Cardiac septum (tissue), 1 donor: ENCODE measurements around the gene PVALEF. TPM values are rescaled to one million over a fixed set of nuclear protein-coding genes. Genes with fewer than 3 reads are reported as not detected.

Experiments
- DNase-seq: peaks from one replicate; pipeline ENCODE4 v3.0.0-alpha.2; 2020; ENCODE audit warnings: low spot score
- intact Hi-C: fragments of 100-400 bp; cut with DNase I; formaldehyde crosslinking; loops from one replicate; pipeline ENCODE4 v1.14.0; 2022
- long read RNA-seq: library from polyadenylated mRNA; unstranded; transcript quantifications from one replicate; pipeline ENCODE4 v2.0.0, GENCODE V29; 2021
- total RNA-seq: library from RNA; stranded (reverse); fragmentation: NEBNext Ultra II Directional; extraction: Animal tissue kit (Norgen Biotek cat#: 25700); gene quantifications from one replicate; pipeline ENCODE4 v1.2.1, GENCODE V29; 2021
- donor health status: DM: no; HTN: no; CAD: no.

PVALEF gene
- total RNA-seq: not detected
- long read RNA-seq: 0 reads

- intact Hi-C loops: no loop called here
- no peak for DNase-seq
Observed at GRCh38 chr17:81165246-81166032, at the start of gene PVALEF. Gene PVALEF (plus strand): TSS chr17:81165507. CDS start chr17:81181227, 15,720 bp downstream.

DNA sequence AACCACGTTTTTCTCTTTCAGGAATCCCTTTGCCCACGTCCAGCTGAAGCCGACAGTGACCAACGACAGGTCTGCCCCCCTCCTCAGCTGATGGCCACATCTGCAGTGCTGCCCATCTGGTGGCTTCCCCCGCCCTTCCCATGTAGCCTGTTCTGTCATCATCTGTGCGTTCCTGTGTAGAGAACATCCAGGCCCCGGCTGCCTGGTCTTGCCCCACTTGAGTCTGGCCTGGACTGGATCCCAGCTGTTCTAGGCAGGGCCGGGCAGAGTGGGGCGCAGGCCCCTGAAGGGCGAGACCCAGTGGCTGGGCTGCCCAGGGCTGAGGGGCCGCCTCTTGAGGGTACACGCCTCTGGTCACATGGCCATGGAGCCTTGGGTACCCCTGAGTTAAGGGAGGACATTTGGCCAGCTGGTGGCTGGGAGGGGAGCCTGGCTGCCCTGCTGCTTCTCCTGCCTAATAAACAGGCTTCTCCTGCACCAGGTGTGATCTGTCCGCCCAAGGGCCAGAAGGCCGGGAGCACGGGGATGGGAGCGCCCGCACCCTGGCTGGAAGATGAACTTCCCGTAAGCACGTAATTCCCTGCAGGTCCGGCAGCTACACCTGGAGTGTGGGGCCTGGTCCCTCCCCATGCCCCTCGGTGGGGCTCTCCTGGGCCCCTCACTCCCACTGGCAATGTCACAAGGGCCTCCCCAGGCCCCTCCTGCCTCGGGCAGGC lies 49.4 kb upstream of the PVALEF start:
- no peak for DNase-seq
- intact Hi-C loops: no loop called here

DNA sequence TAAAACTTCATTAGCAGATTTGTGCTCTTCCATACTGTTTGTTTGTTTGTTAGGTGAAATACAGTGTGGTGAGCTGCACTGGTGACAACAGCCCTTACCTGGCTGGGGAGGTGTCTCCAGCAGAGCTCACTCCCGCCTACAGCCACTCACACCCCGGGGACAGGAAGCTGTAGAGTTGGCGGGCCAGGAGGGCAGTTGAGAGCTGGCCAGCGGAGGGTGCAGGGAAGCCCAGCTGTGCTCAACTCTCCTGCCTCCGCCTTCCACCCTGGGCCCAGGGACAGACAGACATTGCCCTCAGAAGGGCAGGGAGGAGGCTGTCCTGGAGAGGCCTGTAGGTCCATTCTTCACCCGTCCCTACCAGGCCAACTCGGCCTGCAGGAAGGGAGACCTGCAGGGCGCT lies 48.6 kb upstream of the PVALEF start:
- intact Hi-C loops: no loop called here
- DNase-seq: no peak

- DNase-seq: no peak
- intact Hi-C loops: no loop called here
Observed at GRCh38 chr17:81117672-81118198, 47.6 kb upstream of the PVALEF start.

DNA sequence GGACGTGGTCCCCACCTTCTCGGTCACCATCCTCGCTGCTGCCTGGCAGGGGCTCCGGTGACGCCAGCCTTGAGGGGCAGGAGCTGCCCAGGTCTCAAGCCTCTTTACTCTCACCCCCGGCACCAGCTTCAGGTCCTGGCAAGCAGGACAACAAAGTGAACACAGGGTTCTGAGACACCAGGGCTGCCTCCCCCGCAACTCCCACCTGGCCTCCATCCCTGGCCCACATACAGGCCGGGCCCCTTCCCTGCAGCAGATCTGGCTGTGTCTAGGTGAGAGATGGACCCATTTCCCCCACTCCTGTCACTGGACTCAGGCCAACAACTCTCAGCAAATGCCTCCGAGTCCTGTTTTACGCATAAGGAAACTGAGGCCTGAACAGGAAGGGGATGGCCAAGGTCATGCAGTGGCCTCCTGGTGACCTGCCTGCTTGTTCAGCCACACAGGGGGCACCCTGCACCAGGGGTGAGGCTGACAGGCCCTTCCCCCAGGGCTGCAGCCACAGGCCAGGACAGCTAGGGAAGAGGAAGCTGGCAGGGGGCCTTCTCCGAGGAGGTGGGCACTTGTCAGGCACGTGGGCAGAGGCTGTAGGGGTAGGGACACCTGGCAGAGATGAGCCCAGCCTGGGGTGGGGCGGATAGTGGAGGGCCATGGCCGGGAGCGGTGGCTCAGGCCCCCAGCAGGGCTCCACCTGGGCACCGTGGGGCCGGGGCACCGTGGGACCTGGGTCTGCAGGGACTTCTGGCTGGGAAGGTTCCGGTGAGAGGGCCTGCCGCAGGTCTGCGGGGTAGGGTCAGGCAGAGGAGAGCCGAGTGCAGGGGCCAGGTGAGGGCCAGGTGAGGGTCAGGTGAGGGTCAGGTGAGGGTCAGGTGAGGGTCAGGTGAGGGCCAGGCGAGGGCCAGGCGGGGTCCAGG lies 46.7 kb upstream of the PVALEF start:
- DNase-seq: no peak
- intact Hi-C loops: no loop called here

DNA sequence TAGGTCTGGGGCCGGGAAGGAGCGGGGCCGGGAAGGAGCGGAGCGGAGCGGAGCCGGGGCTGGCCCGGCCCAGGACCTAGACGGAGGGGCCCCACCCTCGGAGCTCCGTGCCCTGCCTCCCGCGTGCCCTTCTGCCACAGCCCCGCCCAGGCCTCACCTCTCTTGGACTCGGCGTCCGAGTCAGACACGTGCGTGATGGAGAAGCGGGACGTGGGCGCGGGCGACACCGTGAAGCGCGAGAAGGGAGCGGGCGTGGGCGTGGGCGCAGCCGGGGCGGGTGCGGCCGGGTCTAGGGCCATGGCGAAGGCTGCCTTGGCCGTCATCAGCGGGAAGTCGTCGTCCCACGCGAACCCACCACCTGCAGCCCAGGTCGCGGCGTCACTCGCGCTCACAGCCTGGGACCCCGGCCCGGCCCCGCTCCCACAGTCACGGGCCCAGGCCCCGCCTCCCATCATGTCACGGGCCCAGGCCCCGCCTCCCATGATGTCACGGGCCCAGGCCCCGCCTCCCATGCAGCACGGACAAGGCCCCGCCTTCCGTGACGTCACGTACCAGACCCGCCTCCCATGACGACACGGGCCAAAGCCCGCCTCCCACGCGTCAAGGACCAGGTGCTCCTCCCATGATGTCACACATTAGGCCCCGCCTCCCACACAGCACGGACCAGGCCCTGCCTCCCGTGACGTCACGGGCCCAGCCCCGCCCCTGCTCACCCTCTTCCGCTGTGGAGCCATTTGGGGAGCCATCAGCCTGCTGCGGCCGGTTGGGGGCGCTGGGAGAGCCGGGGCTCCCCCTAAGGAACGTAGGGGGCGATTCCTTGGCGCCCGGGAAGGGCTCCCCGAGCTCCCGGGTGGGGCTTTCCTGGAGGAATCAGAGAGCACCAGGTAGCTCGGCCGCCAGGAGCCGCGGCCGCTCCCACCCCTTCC lies 45.8 kb upstream of the PVALEF start:
- peak; percentile 88 for DNase-seq
- intact Hi-C loops: no loop called here

DNA sequence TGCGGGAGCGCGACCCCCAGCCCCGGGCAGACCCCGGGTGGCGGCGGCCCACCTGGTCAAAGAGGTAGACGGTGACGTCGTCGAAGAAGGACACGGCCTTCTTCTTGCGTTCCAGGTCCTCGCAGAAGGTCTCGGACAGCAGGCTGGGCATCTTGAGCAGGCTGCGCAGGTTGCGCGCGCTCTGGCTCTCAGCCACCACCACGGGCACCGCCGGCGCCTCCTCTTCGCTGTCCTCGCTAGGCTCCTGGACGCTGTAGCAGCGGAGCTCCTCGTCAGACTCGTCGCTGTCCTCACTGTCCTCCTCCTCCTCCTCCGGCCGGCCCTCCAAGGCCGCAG lies 45.2 kb upstream of the PVALEF start:
- DNase-seq: no peak
- intact Hi-C loops: no loop called here

DNA sequence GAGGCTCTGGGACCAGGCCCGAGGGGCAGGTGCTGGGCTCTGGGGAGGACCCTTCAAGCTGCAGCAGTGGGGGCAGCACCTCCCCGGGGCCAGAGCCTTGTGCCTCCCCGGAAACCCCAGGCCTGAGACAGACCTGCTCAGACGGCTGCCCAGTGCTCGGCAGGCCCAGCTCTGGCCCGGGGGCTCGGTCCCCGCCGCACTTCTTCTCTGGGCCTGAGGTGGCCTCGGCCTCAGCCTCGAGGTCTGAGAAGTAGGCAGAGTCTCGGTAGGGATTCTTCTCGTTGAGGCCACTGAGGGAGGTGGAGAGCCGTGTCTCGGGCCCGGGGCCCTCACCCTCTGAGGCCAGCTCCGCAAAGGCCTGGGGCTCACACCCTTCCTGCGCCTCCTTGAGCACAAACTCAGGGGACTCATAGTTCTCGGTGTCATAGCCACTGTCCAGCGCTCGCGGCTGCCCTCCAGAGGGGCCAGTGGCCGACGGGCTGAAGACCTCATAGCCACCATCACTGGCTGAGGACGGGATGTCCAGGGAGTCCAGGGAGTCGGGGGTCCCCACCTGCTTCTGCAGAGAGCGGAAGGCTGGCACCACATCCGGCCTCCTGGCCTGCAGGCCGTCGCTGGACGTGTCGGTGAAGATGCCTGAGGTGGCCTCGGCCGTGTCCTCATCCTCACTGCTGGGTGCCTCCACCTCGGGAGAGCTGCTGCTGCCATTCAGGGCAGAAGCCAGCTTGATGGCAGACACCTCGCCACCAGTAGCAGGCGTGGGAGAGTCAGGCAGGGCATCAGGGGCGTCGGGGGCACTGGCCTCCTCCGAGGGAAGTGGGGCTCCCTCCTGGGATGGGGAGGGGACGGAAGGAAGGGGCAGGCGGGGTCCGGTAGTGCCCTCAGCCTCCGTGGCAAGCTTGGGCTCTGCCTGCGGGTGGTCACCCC lies 44.3 kb upstream of the PVALEF start:
- DNase-seq: no peak
- intact Hi-C loops: no loop called here

- intact Hi-C loops: no loop called here
- DNase-seq: no peak
Observed at GRCh38 chr17:81121841-81122733, 43.2 kb upstream of the PVALEF start.

DNA sequence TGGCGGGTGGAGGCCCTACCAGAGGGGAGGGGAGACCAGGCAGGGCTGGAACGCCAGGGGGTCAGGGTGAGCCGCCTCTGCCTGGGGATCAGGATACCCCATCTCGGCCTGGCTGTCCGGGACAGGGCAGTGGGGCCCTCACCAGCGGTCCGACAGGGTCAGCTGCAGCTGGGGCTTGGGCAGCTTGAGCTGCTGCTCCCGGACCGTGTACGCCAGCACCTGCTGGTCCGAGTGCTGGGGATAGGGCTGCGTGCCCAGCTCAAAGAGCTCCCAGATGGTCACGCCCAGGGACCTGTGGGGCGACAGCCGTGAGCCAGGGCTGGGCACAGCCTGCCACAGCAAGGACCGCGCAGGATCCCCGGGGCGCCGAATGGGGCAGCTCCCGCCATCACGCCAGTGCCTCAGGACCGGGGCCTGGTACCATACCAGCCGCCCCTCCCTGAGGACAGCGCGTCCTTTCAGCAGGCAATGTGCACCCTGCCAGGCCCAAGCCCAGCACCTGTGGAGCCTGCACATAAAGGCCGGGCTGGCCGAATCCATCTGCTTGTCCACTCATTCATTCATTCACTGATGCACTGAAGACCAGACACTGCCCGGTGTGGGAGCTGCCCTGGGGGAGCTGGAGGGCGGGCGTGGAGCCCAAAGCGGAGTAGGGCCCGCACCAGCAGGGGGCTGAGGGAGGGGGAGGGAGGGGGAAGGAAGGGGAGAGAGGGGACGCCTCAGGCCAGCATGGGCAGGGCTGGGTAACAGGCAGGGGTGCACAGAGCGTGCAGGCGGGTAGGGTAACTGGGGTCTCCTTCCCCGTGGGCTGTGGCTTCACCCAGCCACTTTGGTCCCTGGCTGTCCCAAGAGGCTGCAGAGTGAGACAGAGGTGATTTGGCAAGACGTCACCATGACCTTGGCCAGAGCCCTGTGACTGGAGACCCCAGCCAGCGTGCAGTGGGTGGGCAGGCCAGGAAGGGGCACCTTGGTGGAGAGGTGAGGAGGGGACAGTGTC lies 42.0 kb upstream of the PVALEF start:
- no peak for DNase-seq

DNA sequence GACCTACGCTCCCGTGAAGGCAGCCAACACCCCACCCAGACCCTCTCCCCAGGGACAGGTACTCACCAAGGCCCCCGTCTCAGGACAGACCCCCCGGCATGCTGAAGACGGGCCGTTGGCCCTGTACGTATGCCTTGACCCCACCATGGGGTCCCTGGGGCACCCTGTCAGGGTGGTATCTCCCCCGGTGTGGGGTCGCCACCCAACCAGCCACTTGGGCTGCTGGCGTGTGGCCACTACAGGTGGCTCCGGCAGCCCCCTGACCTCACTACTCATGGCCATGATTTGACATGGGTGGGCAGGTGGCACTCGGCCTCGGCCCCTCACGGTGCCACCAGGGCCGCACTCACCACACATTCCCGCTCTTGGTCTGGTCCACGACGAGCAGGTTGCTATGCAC lies 40.9 kb upstream of the PVALEF start:
- no peak for DNase-seq
- intact Hi-C loops: no loop called here

More for the DNA sequence above, 42.0 kb upstream of the PVALEF start:
- intact Hi-C loops: no loop called here

- intact Hi-C loops: no loop called here
- DNase-seq: no peak
Observed at GRCh38 chr17:81125573-81126081, 39.7 kb upstream of the PVALEF start.

DNA sequence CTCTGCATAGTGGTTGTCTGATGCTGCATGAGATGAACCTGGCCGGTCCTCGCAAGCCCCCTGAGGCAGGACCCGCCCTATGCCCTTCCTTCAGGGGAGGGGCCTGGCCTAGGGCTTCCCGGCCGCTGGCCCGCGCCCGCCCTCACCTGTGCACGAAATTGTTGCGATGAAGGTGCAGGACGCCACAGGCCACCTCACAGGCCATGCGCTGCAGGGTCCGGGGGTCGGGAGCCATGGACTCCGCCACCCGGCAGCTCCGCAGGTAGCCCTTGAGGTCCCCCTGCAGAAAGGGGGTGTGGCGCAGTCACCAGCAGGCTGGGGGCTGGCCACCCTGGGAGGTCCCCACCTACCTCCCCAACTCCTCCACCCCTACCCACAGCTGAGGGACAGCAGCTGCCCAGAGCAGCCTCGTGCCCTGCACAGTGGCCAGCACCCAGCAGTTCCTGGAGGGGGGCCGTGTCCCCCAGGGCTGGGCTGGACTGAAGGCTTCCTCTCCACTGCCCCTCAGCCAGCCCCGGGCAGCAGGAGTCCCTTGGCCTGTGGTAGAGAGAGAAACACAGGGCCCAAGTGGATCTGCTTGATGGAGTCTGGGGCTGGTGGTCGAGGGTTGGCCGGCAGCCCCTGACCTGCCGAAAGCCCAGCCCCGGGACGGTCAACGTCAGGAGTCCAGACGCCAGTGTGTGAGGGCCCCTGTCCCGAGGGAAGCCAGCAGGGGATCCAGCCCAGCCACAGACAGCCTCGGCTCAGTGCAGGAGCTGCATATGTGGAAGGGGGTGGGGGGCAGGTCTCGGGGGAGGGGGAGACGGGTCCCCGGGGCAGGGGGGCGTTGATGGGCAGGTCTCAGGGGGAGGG lies 38.8 kb upstream of the PVALEF start:
- no peak for DNase-seq
- intact Hi-C loops: no loop called here

DNA sequence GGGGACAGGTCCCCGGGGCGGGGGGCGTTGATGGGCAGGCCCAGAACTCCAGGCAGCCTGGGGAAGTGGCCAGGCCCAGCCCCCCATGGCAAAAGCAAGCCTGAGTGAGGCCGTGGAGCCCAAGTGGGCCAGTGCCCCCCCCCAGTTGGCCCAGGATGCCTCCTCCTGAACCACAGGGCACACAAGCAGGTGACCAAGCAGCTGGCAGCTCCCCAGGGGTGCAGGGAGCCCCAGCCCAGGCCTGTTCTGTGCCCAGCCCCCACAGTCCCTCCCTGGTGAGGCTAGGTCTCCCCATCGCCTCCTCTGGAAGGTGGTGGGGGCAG lies 38.2 kb upstream of the PVALEF start:
- DNase-seq: no peak
- intact Hi-C loops: no loop called here
